Lower lobe of right lung (tissue), 2 donors: Measurements from ENCODE around the gene SMIM24. TPM values are rescaled to one million over a fixed set of nuclear protein-coding genes. Genes with fewer than 3 reads are reported as not detected.

ENCODE experiments used
- ATAC-seq, 2 donors: fragments of 200-7000 bp; cut with Tn5 transposase; one replicate each; pipeline ENCODE4 v1.9.1; 2020 to 2022; ENCODE audit warnings: mild to moderate bottlenecking in 2 of 2, moderate library complexity in 2 of 2
- DNase-seq: peaks from one replicate; pipeline ENCODE4 v3.0.0-alpha.2; 2020
- H3K27ac ChIP-seq: fragments of 200-600 bp; one replicate; pipeline ENCODE4 v1.8.0; 2022
- H3K27me3 ChIP-seq: fragments of 200-600 bp; one replicate; pipeline ENCODE4 v1.8.0; 2022; ENCODE audit warnings: low read depth
- H3K36me3 ChIP-seq: fragments of 200-600 bp; one replicate; pipeline ENCODE4 v1.8.0; 2022; ENCODE audit warnings: mild to moderate bottlenecking
- H3K4me1 ChIP-seq: fragments of 200-600 bp; one replicate; pipeline ENCODE4 v1.8.0; 2022
- H3K4me3 ChIP-seq: fragments of 200-600 bp; one replicate; pipeline ENCODE4 v1.8.0; 2022; ENCODE audit warnings: mild to moderate bottlenecking
- H3K9me3 ChIP-seq: fragments of 200-600 bp; one replicate; pipeline ENCODE4 v1.8.0; 2022
- intact Hi-C: fragments of 100-400 bp; cut with DNase I; formaldehyde crosslinking; loops from one replicate; pipeline ENCODE4 v1.11.0; 2022
- total RNA-seq: library from RNA; stranded (reverse); fragmentation: NEBNext Ultra II Directional; extraction: Animal tissue kit (Norgen Biotek cat#: 25700); gene quantifications from one replicate; pipeline ENCODE4 v1.2.1, GENCODE V29; 2021
- TF ChIP-seq, protein P1 (sequence below): fragments of 200-600 bp; IDR thresholded peaks from one replicate; pipeline ENCODE4 v1.8.0; 2022; ENCODE audit warnings: antibody characterized with exemption, mild to moderate bottlenecking
- donor health status: DM: no; HTN: yes; CAD: no; lungs with severe emphysema.

SMIM24 gene
- total RNA-seq, 1 donor from 2014 or later, result not detected

DNA sequence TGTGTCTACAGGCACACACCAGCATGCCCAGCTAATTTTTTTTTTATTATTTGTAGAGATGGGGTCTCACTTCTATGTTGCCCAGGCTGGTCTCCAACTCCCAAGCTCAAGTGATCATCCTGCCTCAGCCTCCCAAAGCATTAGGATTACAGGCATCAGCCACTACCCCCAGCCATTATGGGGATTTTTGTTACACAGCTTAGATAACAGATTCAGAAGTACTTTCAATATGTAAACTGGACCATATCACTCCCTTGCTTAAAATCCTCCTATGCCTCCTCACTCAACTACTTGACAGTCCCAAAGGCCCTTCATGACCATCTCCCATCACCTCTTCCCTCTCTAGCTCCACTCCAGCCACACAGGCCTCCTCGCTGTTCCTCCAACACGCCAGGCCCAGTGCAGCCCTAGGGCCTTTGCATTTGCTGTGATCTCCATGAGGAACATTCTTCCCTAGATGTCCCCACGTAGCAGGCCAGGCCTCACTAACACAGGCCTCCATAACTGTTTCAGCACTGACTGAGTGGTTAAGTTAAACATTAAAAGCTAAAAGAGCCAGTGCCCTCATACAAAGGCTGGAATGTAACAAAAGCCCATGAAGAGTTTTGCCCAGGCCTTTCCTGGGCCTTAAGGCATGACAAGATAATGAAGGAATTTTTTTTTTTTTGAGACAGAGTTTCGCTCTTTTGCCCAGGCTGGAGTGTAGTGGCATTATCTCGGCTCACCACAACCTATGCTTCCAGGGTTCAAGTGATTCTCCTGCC lies 17.6 kb upstream of the SMIM24 start:
- intact Hi-C loops, result no loop called here
- Histone ChIP-seq H3K9me3 (no peaks in the 10 kb centered on the region), H3K4me3 (no peak overlapping the region), H3K4me1 (peaks cover 11% of the 10 kb centered on the region), H3K27ac (no peak overlapping the region), H3K27me3 (no peaks in the 10 kb centered on the region), H3K36me3 (peaks cover 36% of the 10 kb centered on the region)
- ATAC-seq, result no peak
- no peak for DNase-seq
- TF ChIP-seq, protein P1, sequence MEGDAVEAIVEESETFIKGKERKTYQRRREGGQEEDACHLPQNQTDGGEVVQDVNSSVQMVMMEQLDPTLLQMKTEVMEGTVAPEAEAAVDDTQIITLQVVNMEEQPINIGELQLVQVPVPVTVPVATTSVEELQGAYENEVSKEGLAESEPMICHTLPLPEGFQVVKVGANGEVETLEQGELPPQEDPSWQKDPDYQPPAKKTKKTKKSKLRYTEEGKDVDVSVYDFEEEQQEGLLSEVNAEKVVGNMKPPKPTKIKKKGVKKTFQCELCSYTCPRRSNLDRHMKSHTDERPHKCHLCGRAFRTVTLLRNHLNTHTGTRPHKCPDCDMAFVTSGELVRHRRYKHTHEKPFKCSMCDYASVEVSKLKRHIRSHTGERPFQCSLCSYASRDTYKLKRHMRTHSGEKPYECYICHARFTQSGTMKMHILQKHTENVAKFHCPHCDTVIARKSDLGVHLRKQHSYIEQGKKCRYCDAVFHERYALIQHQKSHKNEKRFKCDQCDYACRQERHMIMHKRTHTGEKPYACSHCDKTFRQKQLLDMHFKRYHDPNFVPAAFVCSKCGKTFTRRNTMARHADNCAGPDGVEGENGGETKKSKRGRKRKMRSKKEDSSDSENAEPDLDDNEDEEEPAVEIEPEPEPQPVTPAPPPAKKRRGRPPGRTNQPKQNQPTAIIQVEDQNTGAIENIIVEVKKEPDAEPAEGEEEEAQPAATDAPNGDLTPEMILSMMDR, result no peak

DNA sequence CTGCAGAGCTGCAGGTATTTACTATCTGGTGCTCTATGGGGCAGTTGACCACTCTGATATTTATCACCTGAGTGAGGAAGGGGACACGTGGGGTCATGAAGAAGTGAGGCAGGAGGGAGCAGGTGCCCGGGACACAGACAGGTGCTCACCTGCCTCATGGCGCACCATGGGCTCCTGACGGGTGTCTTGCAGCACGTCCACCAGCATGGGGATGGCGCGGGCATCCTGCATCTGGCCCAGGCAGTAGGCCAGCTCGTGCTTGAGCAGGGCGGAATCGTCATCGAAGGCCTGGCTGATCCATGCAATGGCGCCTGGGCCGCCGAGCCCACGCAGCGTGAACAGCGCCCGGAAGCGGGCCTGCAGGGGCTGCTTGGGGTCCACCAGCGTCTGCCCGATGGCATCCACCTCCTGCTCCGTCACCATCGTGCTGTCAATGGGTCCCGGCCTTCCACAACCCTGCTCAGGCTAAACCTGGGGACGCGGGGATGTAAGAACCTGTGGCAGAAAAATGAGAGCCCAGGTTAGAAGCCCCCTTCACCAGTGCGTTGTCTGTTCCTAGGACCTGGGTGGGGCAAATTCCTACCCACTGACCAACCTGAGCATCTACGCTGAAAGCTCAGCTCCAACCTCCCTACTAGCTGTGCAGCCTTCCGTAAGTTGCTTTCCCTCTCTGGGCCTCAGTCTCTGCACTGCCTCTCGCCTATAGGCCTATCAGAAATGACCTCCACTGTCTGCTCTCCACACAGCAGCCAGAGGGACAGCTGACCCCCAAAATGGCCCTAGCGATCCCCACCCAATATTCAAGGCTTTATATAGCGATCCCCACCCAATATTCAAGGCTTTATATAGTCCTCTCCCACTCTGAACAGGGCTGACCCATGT lies 16.3 kb upstream of the SMIM24 start:
- no peak for ATAC-seq
- Histone ChIP-seq H3K27me3 (no peaks in the 10 kb centered on the region), H3K27ac (no peak overlapping the region), H3K4me1 (peaks cover 11% of the 10 kb centered on the region), H3K36me3 (peaks cover 49% of the 10 kb centered on the region), H3K9me3 (no peaks in the 10 kb centered on the region), H3K4me3 (no peak overlapping the region)
- DNase-seq, result no peak
- TF ChIP-seq, protein P1, result no peak
- intact Hi-C loops, result no loop called here

DNA sequence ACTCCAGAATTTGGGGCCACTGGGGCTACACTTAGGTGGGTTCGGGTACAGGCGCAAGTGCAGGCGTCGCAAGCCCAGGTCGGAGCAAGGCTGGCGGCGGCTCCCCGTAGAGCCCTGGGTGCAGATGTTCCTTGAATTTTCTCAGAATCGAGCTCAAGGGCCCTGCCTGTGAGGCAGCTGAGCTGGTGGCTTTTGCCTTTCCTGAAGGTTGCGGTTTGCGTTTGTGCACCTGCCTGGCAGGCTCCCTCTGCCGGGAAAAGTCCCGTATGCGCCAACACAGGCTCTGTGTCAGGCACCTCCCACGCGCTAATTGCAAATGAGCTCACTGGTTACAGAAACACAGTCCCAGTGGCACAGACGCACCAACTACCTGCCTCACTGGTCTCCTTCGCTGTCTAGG lies 14.2 kb upstream of the SMIM24 start:
- Histone ChIP-seq H3K4me1 (peaks cover 2% of the 10 kb centered on the region), H3K4me3 (no peak overlapping the region), H3K27me3 (no peaks in the 10 kb centered on the region), H3K9me3 (no peaks in the 10 kb centered on the region), H3K36me3 (peaks cover 59% of the 10 kb centered on the region), H3K27ac (no peak overlapping the region)
- no peak for DNase-seq
- no peak for ATAC-seq
- intact Hi-C loops, result no loop called here
- TF ChIP-seq, protein P1, result no peak

DNA sequence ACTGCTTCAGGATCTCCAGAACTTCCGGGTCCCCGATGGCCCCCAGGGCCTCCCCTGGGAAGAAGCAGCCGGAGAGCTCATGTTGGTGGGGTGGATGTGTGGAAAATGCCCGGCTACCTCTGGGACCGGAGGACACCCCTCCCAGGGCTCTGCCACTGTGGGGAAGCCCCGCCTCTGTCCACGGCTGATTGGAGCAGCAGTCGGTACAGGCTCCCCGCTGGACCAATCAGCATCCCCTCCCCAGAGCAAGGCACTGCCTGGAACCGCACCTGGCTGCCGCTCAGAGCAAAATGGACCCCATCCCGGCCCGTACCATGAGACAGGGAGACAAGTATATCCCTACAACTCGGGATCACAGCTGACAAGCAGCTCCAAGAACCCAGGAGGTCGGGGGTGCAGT lies 13.7 kb upstream of the SMIM24 start:
- intact Hi-C loops, result no loop called here
- Histone ChIP-seq H3K36me3 (peaks cover 59% of the 10 kb centered on the region), H3K4me3 (no peak overlapping the region), H3K4me1 (no peaks in the 10 kb centered on the region), H3K27me3 (no peaks in the 10 kb centered on the region), H3K9me3 (no peaks in the 10 kb centered on the region), H3K27ac (no peak overlapping the region)
- DNase-seq (no peak), ATAC-seq (peak in 1 of 2 donors; percentile 13)
- TF ChIP-seq, protein P1, result no peak

DNA sequence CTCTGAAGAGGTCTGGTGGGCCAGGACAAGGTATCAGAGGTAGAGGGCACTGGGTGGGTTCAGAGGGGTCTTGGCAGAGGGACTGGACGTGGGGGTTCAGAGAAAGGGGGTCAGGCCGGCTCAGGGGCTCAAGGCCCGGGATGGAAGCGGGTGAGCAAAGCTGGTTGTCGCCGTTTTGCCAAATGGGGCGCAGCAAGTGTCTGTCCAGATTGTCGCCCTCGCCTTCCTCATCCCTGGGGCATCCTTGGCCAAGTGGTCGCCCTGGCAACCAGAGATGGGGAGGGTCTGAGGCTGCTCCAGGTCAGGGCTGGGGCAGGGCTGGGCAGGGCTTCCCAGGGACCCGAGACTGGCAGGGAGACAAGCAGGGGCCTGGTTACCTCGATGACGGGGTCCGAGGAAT lies 13.3 kb upstream of the SMIM24 start:
- H3K27me3 ChIP-seq, result no peaks in the 10 kb centered on the region
- DNase-seq (no peak), ATAC-seq (no peak)
- intact Hi-C loops, result no loop called here
- H3K4me1 ChIP-seq, result no peaks in the 10 kb centered on the region
- TF ChIP-seq, protein P1, result no peak
- peaks cover 59% of the 10 kb centered on the region for H3K36me3 ChIP-seq
- no peaks in the 10 kb centered on the region for H3K9me3 ChIP-seq
- H3K4me3 ChIP-seq, result no peak overlapping the region
- H3K27ac ChIP-seq, result no peak overlapping the region
